K562 (cell line): ENCODE results near the gene DCUN1D1. TPM values are rescaled to one million over a fixed set of nuclear protein-coding genes. Genes with fewer than 3 reads are reported as not detected.
A peak's percentile ranks its signal among the peaks of the same experiment; 100 is the strongest.

ENCODE experiments used
- ATAC-seq: fragments of 200-7000 bp; cut with Tn5 transposase; 3 replicates; pipeline ENCODE4 v1.9.1; 2020; ENCODE audit warnings: moderate library complexity
- BruUV-seq: library from RNA; stranded (reverse); fragments of 400-500 nt; replicated peaks from 2 replicates; lab custom pipeline; 2021; lab: Mats Ljungman, UMichigan
- CTCF ChIA-PET: fragments of 300-600 bp; formaldehyde crosslinking; extraction: SDS; loops from one replicate; lab custom pipeline; 2021; ENCODE audit warnings: low intra/inter-chr PET ratio; lab: Yijun Ruan, JAX
- POLR2A ChIA-PET: fragments of 300-600, 350-650 bp; sonication (Branson Sonifier 250); formaldehyde crosslinking; extraction: SDS; loops from one replicate; lab custom pipeline; 2021; ENCODE audit warnings: antibody characterized with exemption, inconsistent platforms; lab: Yijun Ruan, JAX
- DNase-seq, 4 experiments: peaks; one replicate each; pipeline versions ENCODE4 v3.0.0 to v3.0.0-alpha.2; 2011 to 2018; ENCODE audit warnings: low spot score in 3 of 4, mixed read lengths in 3 of 4; ENCODE audit errors: extremely low read depth in 1 of 4
- FAIRE-seq: peaks from 2 replicates; lab custom pipeline; 2011; peaks lifted over from hg19 to GRCh38; lab: Jason Lieb, UNC
- H2AFZ ChIP-seq: 2 replicates; pipeline ENCODE4 v1.6.0; 2011; ENCODE audit warnings: low read depth, low read length, control low read depth, inconsistent platforms
- H3K27ac ChIP-seq: fragments of 200-600 bp; 3 replicates; pipeline ENCODE4 v1.8.0; 2011; ENCODE audit warnings: low read depth, mild to moderate bottlenecking, control low read depth, inconsistent platforms, low read length, moderate library complexity, mixed read lengths; ENCODE audit errors: extremely low read depth
- H3K27me3 ChIP-seq, 2 experiments: fragments of 300-600 bp in 1 of 2; 2 replicates in 1 of 2; 3 replicates in 1 of 2; pipeline versions ENCODE4 v1.6.0 to v1.8.0; 2011; ENCODE audit warnings: inconsistent platforms in 2 of 2, low read length in 2 of 2, mild to moderate bottlenecking in 1 of 2, mixed read lengths in 1 of 2, moderate library complexity in 1 of 2; ENCODE audit not compliant: control insufficient read depth in 2 of 2, insufficient read depth in 2 of 2
- H3K36me3 ChIP-seq: fragments of 300-600 bp; 3 replicates; pipeline ENCODE4 v1.8.0; 2011; ENCODE audit warnings: mild to moderate bottlenecking, low read length, inconsistent platforms; ENCODE audit not compliant: control insufficient read depth, insufficient read depth
- H3K4me1 ChIP-seq, 2 experiments: fragments of 200-600 bp in 1 of 2; replicated peaks in 1 of 2; 2 replicates in 1 of 2; 3 replicates in 1 of 2; pipeline versions ENCODE4 v1.5.1 to v1.8.0; 2011; ENCODE audit warnings: inconsistent platforms in 2 of 2, low read length in 2 of 2, mild to moderate bottlenecking in 1 of 2, mixed read lengths in 1 of 2, moderate library complexity in 1 of 2; ENCODE audit not compliant: control insufficient read depth in 2 of 2, insufficient read depth in 2 of 2
- H3K4me2 ChIP-seq: 2 replicates; pipeline ENCODE4 v1.6.1; 2011; ENCODE audit warnings: low read length, control low read depth, inconsistent platforms, mixed read lengths; ENCODE audit not compliant: insufficient read depth
- H3K4me3 ChIP-seq: fragments of 200-600 bp; sonication (generic), shearing (Covaris generic); 2 replicates; pipeline ENCODE4 v1.5.1; 2016; ENCODE audit warnings: control low read depth, inconsistent platforms
- H3K79me2 ChIP-seq: fragments of 200-600 bp; 3 replicates; pipeline ENCODE4 v1.8.0; 2011; ENCODE audit warnings: low read length, inconsistent platforms; ENCODE audit not compliant: control insufficient read depth, insufficient read depth
- H3K9ac ChIP-seq, 2 experiments: 2 replicates each; pipeline versions ENCODE4 v1.6.0 to v1.6.1; 2011; ENCODE audit warnings: low read depth in 2 of 2, low read length in 2 of 2, control low read depth in 1 of 2, inconsistent platforms in 1 of 2, mild to moderate bottlenecking in 1 of 2, mixed read lengths in 1 of 2; ENCODE audit not compliant: insufficient read depth in 1 of 2
- H3K9me1 ChIP-seq: one replicate; pipeline ENCODE4 v1.6.0; 2011; ENCODE audit warnings: inconsistent platforms, mild to moderate bottlenecking, low read length, moderate library complexity; ENCODE audit not compliant: control insufficient read depth, insufficient read depth
- H3K9me3 ChIP-seq: replicated peaks from 2 replicates; pipeline ENCODE4 v1.5.1; 2011; ENCODE audit warnings: low read depth, low read length, inconsistent platforms; ENCODE audit not compliant: control insufficient read depth, insufficient read depth
- H4K20me1 ChIP-seq: replicated peaks from 2 replicates; pipeline ENCODE4 v1.6.1; 2011; ENCODE audit warnings: low read length, inconsistent platforms, mixed read lengths; ENCODE audit not compliant: control insufficient read depth, insufficient read depth
- ARNT ChIP-seq, 2 experiments: fragments of 450-650 bp; IDR thresholded peaks; 2 replicates each; pipeline ENCODE4 v1.6.1; 2016; ENCODE audit warnings: mild to moderate bottlenecking in 1 of 2
- ATF2 ChIP-seq: sonication (generic); formaldehyde crosslinking; IDR thresholded peaks from 2 replicates; pipeline ENCODE4 v1.8.1; 2022; ENCODE audit warnings: missing genetic modification reagents
- HDAC2 ChIP-seq: fragments of 450-650 bp; IDR thresholded peaks from 2 replicates; pipeline ENCODE4 v1.6.1; 2016; ENCODE audit warnings: mild to moderate bottlenecking
- MYC ChIP-seq, 2 experiments: fragments of 250-450 bp in 1 of 2; sonication (Bioruptor Pico) in 1 of 2; IDR thresholded peaks; 2 replicates each; pipeline versions ENCODE4 v1.5.1 to v1.6.1; 2012 to 2021; ENCODE audit warnings: low read depth in 2 of 2, borderline replicate concordance in 1 of 2, improper control_type of control experiment in 1 of 2, low read length in 1 of 2, mild to moderate bottlenecking in 1 of 2, moderate library complexity in 1 of 2
- NCOR1 ChIP-seq: fragments of 450-650 bp; IDR thresholded peaks from 2 replicates; pipeline ENCODE4 v1.6.1; 2016; ENCODE audit warnings: mild to moderate bottlenecking, moderate library complexity
- NFIX ChIP-seq: fragments of 250-450 bp; sonication (Bioruptor Pico); IDR thresholded peaks from 2 replicates; pipeline ENCODE4 v1.4.0; 2020; ENCODE audit warnings: low read depth, mild to moderate bottlenecking, moderate library complexity
- PKNOX1 ChIP-seq: fragments of 450-650 bp; IDR thresholded peaks from 2 replicates; pipeline ENCODE4 v1.6.1; 2016
- SMARCE1 ChIP-seq: fragments of 450-650 bp; IDR thresholded peaks from 2 replicates; pipeline ENCODE4 v1.7.1; 2016; ENCODE audit warnings: mild to moderate bottlenecking
- SREBF1 ChIP-seq: fragments of 150-350 bp; IDR thresholded peaks from 2 replicates; pipeline ENCODE4 v1.6.1; 2014; ENCODE audit warnings: antibody characterized with exemption, low read depth, low read length, borderline replicate concordance
- TEAD1 ChIP-seq, 2 experiments: fragments of 450-650 bp in 1 of 2; sonication (generic) in 1 of 2; formaldehyde crosslinking; IDR thresholded peaks; 2 replicates each; pipeline versions ENCODE4 v1.4.0 to v1.8.0; 2020 to 2022; ENCODE audit warnings: mild to moderate bottlenecking in 2 of 2, missing genetic modification reagents in 1 of 2
- THRB ChIP-seq: fragments of 450-650 bp; formaldehyde crosslinking; conservative IDR thresholded peaks from 2 replicates; pipeline ENCODE4 v1.4.0; 2022; ENCODE audit warnings: mild to moderate bottlenecking, missing genetic modification characterization
- YY1 ChIP-seq, 3 experiments: IDR thresholded peaks; 2 replicates each; pipeline ENCODE4 v1.6.1; 2011; ENCODE audit warnings: low read length in 2 of 3, mild to moderate bottlenecking in 2 of 3, moderate library complexity in 2 of 3, borderline replicate concordance in 1 of 3, control low read depth in 1 of 3, low read depth in 1 of 3; ENCODE audit not compliant: insufficient read depth in 3 of 3, insufficient replicate concordance in 2 of 3, control insufficient read depth in 1 of 3, insufficient read length in 1 of 3; ENCODE audit errors: extremely low read depth in 1 of 3
- ZNF232 ChIP-seq: sonication (generic); formaldehyde crosslinking; IDR thresholded peaks from 2 replicates; pipeline ENCODE4 v1.8.0; 2022; ENCODE audit warnings: mild to moderate bottlenecking, missing genetic modification reagents
- ZNF518B ChIP-seq: fragments of 250-450 bp; sonication (Bioruptor Pico); IDR thresholded peaks from 2 replicates; pipeline ENCODE4 v1.5.0; 2021; ENCODE audit warnings: mild to moderate bottlenecking, moderate library complexity
- WGBS: fragments of 100-300 bp; shearing (Covaris generic); methylation state at CpG from one replicate; pipeline ENCODE4 v1.1.6; 2016; ENCODE audit warnings: low coverage, mixed read lengths; ENCODE audit not compliant: insufficient coverage; ENCODE audit errors: missing lambda C conversion rate; 5-methylcytosine and 5-hydroxymethylcytosine counted together
- in situ Hi-C: fragments of 300-500 bp; cut with MboI; formaldehyde crosslinking; loops from 4 replicates; pipeline ENCODE4 v1.15.0; 2018; ENCODE audit warnings: inconsistent platforms, mixed read lengths
- intact Hi-C: fragments of 100-400 bp; cut with micrococcal nuclease; formaldehyde crosslinking; loops from 2 replicates; pipeline ENCODE4 v1.14.2; 2022
- polyA plus RNA-seq, 8 experiments: library from polyadenylated mRNA; depleted of rRNA in 4 of 8; stranded (reverse) in 5 of 8; unstranded in 3 of 8; fragments of >200 nt; fragmentation: Nextera tagmentation in 2 of 8; fragmentation: Illumina TruSeq in 1 of 8; extraction: Ambion mirVana in 2 of 8; extraction: Trizol in 1 of 8; gene quantifications; 2 replicates each; pipeline versions ENCODE4 v1.2.1 to v1.2.3, GENCODE V29; 2011 to 2014; ENCODE audit warnings: inconsistent platforms in 1 of 8, missing spikeins in 1 of 8
- total RNA-seq, 7 experiments: library from RNA; depleted of rRNA in 6 of 7; stranded (reverse); fragments of >200 nt in 6 of 7; fragmentation: Illumina TruSeq in 2 of 7; extraction: Trizol in 2 of 7; gene quantifications; 2 replicates each; pipeline versions ENCODE4 v1.2.1 to v1.2.3, GENCODE V29; 2011 to 2021; ENCODE audit warnings: low replicate concordance in 1 of 7

The DCUN1D1 gene
- total and polyA plus RNA-seq, 9 of the 15 experiments (the other 6 are each of a cell fraction or from before 2014, with no cell fraction given) = 11.4 to 46.8 (median 28.2) TPM

- CTCF ChIA-PET = no interaction called here
- Histone ChIP-seq H4K20me1 (0 out of 2 replicates have a peak, but pooled peaks cover 3% of the 10 kb centered on the region), H3K4me2 (peak overlapping the region; percentile 77), H2AFZ (peak overlapping the region; percentile 71), H3K27ac (no peak overlapping the region), H3K9ac (peak overlapping the region; percentile 27 to 95; a peak in 3 of 4 replicates), H3K36me3 (no peaks in the 10 kb centered on the region), H3K79me2 (peaks cover 40% of the 10 kb centered on the region), H3K9me1 (no peaks in the 10 kb centered on the region), H3K4me3 (peak overlapping the region; percentile 74), H3K9me3 (no peaks in the 10 kb centered on the region), H3K4me1 (peaks cover 21 to 31% of the 10 kb centered on the region in 2 experiments), H3K27me3 (no peaks in the 10 kb centered on the region)
- ATAC-seq (no peak), DNase-seq (no peak), FAIRE-seq (no peak)
- intact Hi-C loops = no loop called here
- BruUV-seq = TSS peak; percentile 82
- POLR2A ChIA-PET = interaction anchor here (0.6 to 1.2 kb wide), 6 partner anchors 8 to 1569 kb away, joined by 3 to 5 read pairs (median 3); no protein-coding TSS in a partner anchor
- in situ Hi-C loops = no loop called here
- WGBS = 54% methylated on average over 10 of the region's 10 CpGs
- TF ChIP-seq ATF2 (no peak), ZNF518B (CRISPR knock-in tag) (no peak), THRB (CRISPR knock-in tag) (no peak), SREBF1 (no peak), HDAC2 (0 out of 2 replicates have a peak, but pooled peaks have one; percentile 15), TEAD1 (CRISPR knock-in tag; IDR thresholded peaks at IDR 0.05) (peak in 1 of 2 experiments; percentile 46; a peak in 1 of 4 replicates), NCOR1 (no peak), MYC (IDR thresholded peaks at IDR 0.05; ENCODE audit: low read depth, low read length) (no peak), MYC (CRISPR knock-in tag; IDR thresholded peaks at IDR 0.05; ENCODE audit: borderline replicate concordance, low read depth) (0 out of 2 replicates have a peak, but pooled peaks have one; percentile 36), NFIX (CRISPR knock-in tag) (no peak), ZNF232 (CRISPR knock-in tag) (no peak), YY1 (IDR thresholded peaks at IDR 0.05; ENCODE audit: borderline replicate concordance in 1 of 3, control insufficient read depth in 1 of 3, extremely low read depth in 1 of 3, insufficient read depth in 3 of 3, insufficient read length in 1 of 3, insufficient replicate concordance in 2 of 3, low read depth in 1 of 3, low read length in 2 of 3) (no peak), SMARCE1 (no peak), ARNT (IDR thresholded peaks at IDR 0.05) (no peak), PKNOX1 (peak; percentile 20; the same call in 1 of the 2 replicates)
Measured at GRCh38 chr3:182981038-182981380, 671 bp upstream of the DCUN1D1 start.
